Stomach (tissue), 9 donors: ENCODE measurements around the gene DBP. TPM values are rescaled to one million over a fixed set of nuclear protein-coding genes. Genes with fewer than 3 reads are reported as not detected.

ENCODE experiments used
- DNase-seq, 2 donors: peaks; one replicate each; pipeline versions ENCODE4 v3.0.0 to v3.0.0-alpha.2; 2013 to 2019
- H3K27ac ChIP-seq, 5 donors: fragments of 200-600 bp in 4 of 5; sonication (generic) in 4 of 5; one replicate each; pipeline ENCODE4 v1.5.1; 2013 to 2019; ENCODE audit warnings: mild to moderate bottlenecking in 1 of 5, moderate library complexity in 1 of 5
- H3K27me3 ChIP-seq, 3 donors: fragments of 200-600 bp; sonication (generic); one replicate each; pipeline ENCODE4 v1.5.1; 2017 to 2019; ENCODE audit warnings: mixed run types in 1 of 3
- H3K36me3 ChIP-seq, 4 donors: fragments of 200-600 bp; sonication (generic); 1 replicate in 3 of 4; 2 replicates in 1 of 4; pipeline ENCODE4 v1.5.1; 2016 to 2019
- H3K4me1 ChIP-seq, 4 donors: fragments of 200-600 bp; sonication (generic); one replicate each; pipeline ENCODE4 v1.5.1; 2016 to 2019
- H3K4me3 ChIP-seq, 4 donors: fragments of 200-600 bp; sonication (generic) in 3 of 4; one replicate each; pipeline ENCODE4 v1.5.1; 2016 to 2019; ENCODE audit warnings: mild to moderate bottlenecking in 1 of 4
- H3K9me3 ChIP-seq, 4 donors: fragments of 200-600 bp; sonication (generic); one replicate each; pipeline ENCODE4 v1.5.1; 2016 to 2019
- EP300 ChIP-seq: sonication (generic); formaldehyde crosslinking; IDR thresholded peaks from one replicate; pipeline ENCODE4 v1.6.1; 2017; ENCODE audit warnings: antibody characterized with exemption
- POLR2A ChIP-seq, 4 donors: fragments of 450-650 bp; IDR thresholded peaks; one replicate each; pipeline ENCODE4 v1.6.1; 2016; ENCODE audit warnings: antibody characterized with exemption in 4 of 4, control low read depth in 2 of 4, mild to moderate bottlenecking in 1 of 4, moderate library complexity in 1 of 4
- POLR2AphosphoS5 ChIP-seq, 3 donors: sonication (generic); formaldehyde crosslinking; IDR thresholded peaks; one replicate each; pipeline ENCODE4 v1.6.1; 2016; ENCODE audit warnings: antibody characterized with exemption in 3 of 3
- WGBS, 5 donors: extraction: QIAGEN DNeasy Blood & Tissue Kit in 3 of 5; methylation state at CpG; one replicate each; pipeline versions ENCODE4 v1.1.5 to v1.1.7; 2013 to 2018; 5-methylcytosine and 5-hydroxymethylcytosine counted together
- intact Hi-C: fragments of 100-400 bp; cut with DNase I; formaldehyde crosslinking; loops from one replicate; pipeline ENCODE4 v1.15.1; 2023; ENCODE audit warnings: low total_unique reads
- polyA plus RNA-seq, 3 donors: library from polyadenylated mRNA; stranded (reverse); fragments of 200-250 nt; gene quantifications; one replicate each; pipeline ENCODE4 v1.2.3, GENCODE V29; 2013
- total RNA-seq, 5 donors: library from RNA; depleted of rRNA; stranded (reverse); fragments of >200 nt; gene quantifications; one replicate each; pipeline versions ENCODE4 v1.1.0 to v1.2.3, GENCODE V29; 2014 to 2016
- TF ChIP-seq, protein P1 (sequence below), 7 experiments: fragments of 450-650 bp in 4 of 7; fragments of 200-600 bp in 3 of 7; sonication (generic) in 3 of 7; IDR thresholded peaks; one replicate each; pipeline ENCODE4 v1.5.1; 2016 to 2019; ENCODE audit warnings: antibody characterized with exemption in 7 of 7, control low read depth in 2 of 7, mild to moderate bottlenecking in 1 of 7
- donor health status: healthy with polysubstance abuse.
- donor health status: Bipolar disorder and iron deficiency.
- donor health status: healthy.

Gene DBP
- total and polyA plus RNA-seq, 8 donors: 4.2 to 29.0 (median 9.6) TPM; not detected in 1

DNA sequence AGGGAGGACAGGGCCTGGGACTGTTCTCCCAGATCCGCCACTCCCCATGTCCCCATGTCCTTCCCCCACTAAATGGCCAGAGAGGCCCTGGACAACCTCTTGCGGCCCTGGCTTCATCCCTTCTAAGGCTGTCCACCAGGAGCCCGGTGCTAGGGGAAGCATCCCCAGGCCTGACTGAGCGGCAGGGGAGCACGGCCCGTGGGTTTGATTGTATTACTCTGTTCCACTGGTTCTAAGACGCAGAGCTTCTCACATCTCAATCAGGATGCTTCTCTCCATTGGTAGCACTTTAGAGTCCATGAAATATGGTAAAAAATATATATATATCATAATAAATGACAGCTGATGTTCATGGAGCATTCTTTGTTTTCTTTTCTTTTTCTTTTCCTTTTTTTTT, 29.8 kb downstream of the DBP start:
- H3K27ac ChIP-seq: no peak overlapping the region
- 82 to 94% (median 88%) methylated on average over 6 to 7 of the region's 7 CpGs for WGBS, 5 donors
- H3K27me3 ChIP-seq: no peaks in the 10 kb centered on the region
- H3K4me3 ChIP-seq: no peak overlapping the region
- no peak for TF ChIP-seq EP300
- TF ChIP-seq POLR2AphosphoS5 (IDR thresholded peaks at IDR 0.05): no peak
- no peak for TF ChIP-seq POLR2A (IDR thresholded peaks at IDR 0.05)
- TF ChIP-seq, protein P1, sequence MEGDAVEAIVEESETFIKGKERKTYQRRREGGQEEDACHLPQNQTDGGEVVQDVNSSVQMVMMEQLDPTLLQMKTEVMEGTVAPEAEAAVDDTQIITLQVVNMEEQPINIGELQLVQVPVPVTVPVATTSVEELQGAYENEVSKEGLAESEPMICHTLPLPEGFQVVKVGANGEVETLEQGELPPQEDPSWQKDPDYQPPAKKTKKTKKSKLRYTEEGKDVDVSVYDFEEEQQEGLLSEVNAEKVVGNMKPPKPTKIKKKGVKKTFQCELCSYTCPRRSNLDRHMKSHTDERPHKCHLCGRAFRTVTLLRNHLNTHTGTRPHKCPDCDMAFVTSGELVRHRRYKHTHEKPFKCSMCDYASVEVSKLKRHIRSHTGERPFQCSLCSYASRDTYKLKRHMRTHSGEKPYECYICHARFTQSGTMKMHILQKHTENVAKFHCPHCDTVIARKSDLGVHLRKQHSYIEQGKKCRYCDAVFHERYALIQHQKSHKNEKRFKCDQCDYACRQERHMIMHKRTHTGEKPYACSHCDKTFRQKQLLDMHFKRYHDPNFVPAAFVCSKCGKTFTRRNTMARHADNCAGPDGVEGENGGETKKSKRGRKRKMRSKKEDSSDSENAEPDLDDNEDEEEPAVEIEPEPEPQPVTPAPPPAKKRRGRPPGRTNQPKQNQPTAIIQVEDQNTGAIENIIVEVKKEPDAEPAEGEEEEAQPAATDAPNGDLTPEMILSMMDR (IDR thresholded peaks at IDR 0.05): no peak
- intact Hi-C loops: no loop called here
- H3K36me3 ChIP-seq: peaks cover 0 to 11% (median 0%) of the 10 kb centered on the region in 4 donors
- peaks cover 0 to 12% (median 0%) of the 10 kb centered on the region in 4 donors for H3K4me1 ChIP-seq
- H3K9me3 ChIP-seq: no peaks in the 10 kb centered on the region
- no peak for DNase-seq

DNA sequence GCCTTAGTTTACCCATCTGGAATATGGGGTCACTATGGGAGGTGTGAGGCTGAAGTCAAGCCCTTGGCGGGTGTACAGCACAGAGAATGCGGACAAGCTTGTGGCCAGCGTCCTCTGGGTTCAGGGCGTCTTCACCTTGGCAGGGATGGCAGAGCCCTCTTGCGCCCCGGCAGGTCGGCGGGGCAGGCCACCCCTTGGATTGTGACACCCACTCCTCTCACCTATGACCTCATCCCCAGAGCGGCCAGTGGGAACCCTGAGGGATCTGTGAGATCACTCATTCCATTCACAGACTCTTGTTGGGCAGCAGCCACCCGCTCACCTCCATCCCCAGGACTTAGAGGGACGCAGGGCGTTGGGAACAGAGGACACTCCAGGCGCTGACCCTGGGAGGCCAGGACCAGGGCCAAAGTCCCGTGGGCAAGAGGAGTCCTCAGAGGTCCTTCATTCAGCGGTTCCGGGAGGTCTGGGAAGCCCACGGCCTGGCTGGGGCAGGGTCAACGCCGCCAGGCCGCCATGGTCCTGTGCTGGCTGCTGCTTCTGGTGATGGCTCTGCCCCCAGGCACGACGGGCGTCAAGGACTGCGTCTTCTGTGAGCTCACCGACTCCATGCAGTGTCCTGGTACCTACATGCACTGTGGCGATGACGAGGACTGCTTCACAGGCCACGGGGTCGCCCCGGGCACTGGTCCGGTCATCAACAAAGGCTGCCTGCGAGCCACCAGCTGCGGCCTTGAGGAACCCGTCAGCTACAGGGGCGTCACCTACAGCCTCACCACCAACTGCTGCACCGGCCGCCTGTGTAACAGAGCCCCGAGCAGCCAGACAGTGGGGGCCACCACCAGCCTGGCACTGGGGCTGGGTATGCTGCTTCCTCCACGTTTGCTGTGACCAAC, 30.5 kb downstream of the DBP start, which contains the start of gene SPACA4:
Gene SPACA4, plus strand, starts transcription at position 280 of the 896 bp plus-strand sequence. Its CDS starts 237 bp downstream, at position 517.
- no peaks in the 10 kb centered on the region for H3K9me3 ChIP-seq
- H3K27me3 ChIP-seq: no peaks in the 10 kb centered on the region
- intact Hi-C loops: no loop called here
- H3K36me3 ChIP-seq: peaks cover 0 to 6% (median 0%) of the 10 kb centered on the region in 4 donors
- no peak within 1 kb of the TSS for H3K4me3 ChIP-seq
- no peak for DNase-seq
- H3K27ac ChIP-seq: no peak within 1 kb of the TSS
- no peak for TF ChIP-seq POLR2AphosphoS5 (IDR thresholded peaks at IDR 0.05)
- TF ChIP-seq POLR2A (IDR thresholded peaks at IDR 0.05): no peak
- no peak for TF ChIP-seq EP300
- TF ChIP-seq, protein P1 (IDR thresholded peaks at IDR 0.05): no peak
- 87 to 95% (median 92%) methylated on average over 16 to 39 of the region's 39 CpGs for WGBS, 5 donors
- H3K4me1 ChIP-seq: peaks cover 0 to 16% (median 0%) of the 10 kb centered on the region in 4 donors

DNA sequence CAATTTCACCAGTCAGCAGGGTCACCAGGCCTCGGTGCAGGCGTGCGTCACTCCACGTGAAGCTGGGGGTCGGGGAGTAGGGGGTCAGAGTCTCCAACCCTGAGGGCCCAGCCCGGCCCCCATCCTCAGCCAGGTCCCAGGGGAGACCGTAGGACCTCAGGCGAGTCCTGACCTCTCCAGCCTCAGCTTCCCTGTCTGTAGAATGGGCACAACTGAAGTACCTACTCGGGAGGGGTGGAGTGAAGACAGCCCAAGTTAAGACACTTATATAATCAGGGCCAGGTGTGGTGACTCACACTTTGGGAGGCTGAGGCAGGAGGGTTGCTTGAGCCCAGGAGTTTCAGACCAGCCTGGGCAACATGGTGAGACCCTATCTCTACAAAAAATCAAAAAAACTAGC, 33.3 kb downstream of the DBP start:
- TF ChIP-seq, protein P1 (IDR thresholded peaks at IDR 0.05): no peak
- TF ChIP-seq POLR2A (IDR thresholded peaks at IDR 0.05) (no peak), POLR2AphosphoS5 (IDR thresholded peaks at IDR 0.05) (no peak), EP300 (no peak)
- Histone ChIP-seq H3K36me3 (no peaks in the 10 kb centered on the region), H3K4me1 (peaks cover 0 to 6% (median 0%) of the 10 kb centered on the region in 4 donors), H3K4me3 (no peak overlapping the region), H3K27me3 (peaks cover 0 to 8% (median 0%) of the 10 kb centered on the region in 3 donors), H3K27ac (no peak overlapping the region), H3K9me3 (no peaks in the 10 kb centered on the region)
- WGBS, 5 donors: 86 to 94% (median 92%) methylated on average over 7 to 9 of the region's 9 CpGs
- no peak for DNase-seq
- intact Hi-C loops: no loop called here

DNA sequence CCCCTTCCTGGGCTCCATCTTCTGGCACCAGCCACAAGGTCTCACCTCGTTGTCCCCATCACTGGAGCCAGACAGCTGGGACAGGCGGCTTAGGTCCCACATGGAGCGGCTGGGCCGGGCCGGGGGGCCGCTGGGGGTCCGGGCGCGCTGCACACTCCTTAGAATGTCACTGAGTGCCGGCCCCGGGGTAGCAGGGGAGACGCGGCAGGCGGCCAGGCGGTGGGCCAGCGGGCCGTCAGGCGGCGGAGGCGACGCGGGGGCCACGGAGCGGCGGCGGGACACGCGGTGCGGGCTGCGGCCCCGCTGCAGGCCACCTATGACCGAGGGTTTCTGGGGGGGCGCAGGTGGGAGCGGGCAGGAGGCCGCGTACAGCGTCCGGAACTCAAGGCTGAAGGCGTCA, 33.7 kb downstream of the DBP start:
- H3K4me3 ChIP-seq: no peak overlapping the region
- TF ChIP-seq POLR2A (IDR thresholded peaks at IDR 0.05) (no peak), EP300 (no peak), POLR2AphosphoS5 (IDR thresholded peaks at IDR 0.05) (no peak)
- TF ChIP-seq, protein P1 (IDR thresholded peaks at IDR 0.05): no peak
- H3K36me3 ChIP-seq: no peaks in the 10 kb centered on the region
- no peak for DNase-seq
- no peaks in the 10 kb centered on the region for H3K9me3 ChIP-seq
- peaks cover 0 to 4% (median 0%) of the 10 kb centered on the region in 4 donors for H3K4me1 ChIP-seq
- intact Hi-C loops: no loop called here
- 85 to 93% (median 91%) methylated on average over 13 to 39 of the region's 39 CpGs for WGBS, 5 donors
- no peak overlapping the region for H3K27ac ChIP-seq
- H3K27me3 ChIP-seq: peaks cover 0 to 10% (median 0%) of the 10 kb centered on the region in 3 donors
